SJCRH30 (cell line): Measurements from ENCODE around the gene SUMO2. TPM values are rescaled to one million over a fixed set of nuclear protein-coding genes. Genes with fewer than 3 reads are reported as not detected.
"Not testable (repeated sequence)": the region's sequence is repeated elsewhere in the genome, so short reads cannot be mapped to it uniquely, and the experiment has no call there.

ENCODE experiments used
- DNase-seq, 2 experiments: peaks; one replicate each; pipeline ENCODE4 v3.0.0-alpha.2; 2015 to 2020
- H3K27ac ChIP-seq: fragments of 250-450 bp; sonication (Bioruptor Pico); 2 replicates; pipeline ENCODE4 v1.5.1; 2020; ENCODE audit warnings: mild to moderate bottlenecking, moderate library complexity
- H3K27me3 ChIP-seq: fragments of 250-450 bp; sonication (Bioruptor Pico); 2 replicates; pipeline ENCODE4 v1.5.1; 2020; ENCODE audit warnings: mild to moderate bottlenecking, moderate library complexity
- H3K36me3 ChIP-seq: fragments of 250-450 bp; sonication (Bioruptor Pico); 2 replicates; pipeline ENCODE4 v1.5.1; 2020; ENCODE audit warnings: mild to moderate bottlenecking, moderate library complexity
- H3K4me1 ChIP-seq: fragments of 250-450 bp; sonication (Bioruptor Pico); 2 replicates; pipeline ENCODE4 v1.5.1; 2020; ENCODE audit warnings: mild to moderate bottlenecking, moderate library complexity
- H3K4me3 ChIP-seq: fragments of 250-450 bp; sonication (Bioruptor Pico); 2 replicates; pipeline ENCODE4 v1.5.1; 2020; ENCODE audit warnings: mild to moderate bottlenecking, moderate library complexity
- H3K9me3 ChIP-seq: fragments of 250-450 bp; sonication (Bioruptor Pico); replicated peaks from 2 replicates; pipeline ENCODE4 v1.5.1; 2020; ENCODE audit warnings: mild to moderate bottlenecking, moderate library complexity
- total RNA-seq: library from RNA; depleted of rRNA; stranded (reverse); fragments of >200 nt; shearing (Covaris generic); gene quantifications from 2 replicates; pipeline ENCODE4 v1.2.3, GENCODE V29; 2014

Gene SUMO2
- total RNA-seq, 1 experiment from 2014 or later: 433 TPM

- Histone ChIP-seq H3K4me1 (no peaks in the 10 kb centered on the region; the same call in 1 of the 2 replicates), H3K27ac (no peak overlapping the region), H3K4me3 (no peak overlapping the region), H3K36me3 (peaks cover 68% of the 10 kb centered on the region), H3K9me3 (no peaks in the 10 kb centered on the region), H3K27me3 (no peaks in the 10 kb centered on the region)
- DNase-seq: no peak
These were observed 44.2 kb downstream of the SUMO2 start for GRCh38 chr17:75138519-75138918.

- H3K4me3 ChIP-seq, H3K9me3 ChIP-seq, DNase-seq, H3K27ac ChIP-seq, H3K4me1 ChIP-seq, H3K27me3 ChIP-seq: not testable (repeated sequence)
- H3K36me3 ChIP-seq: peaks cover 60% of the 10 kb centered on the region
These were observed 45.0 kb downstream of the SUMO2 start for GRCh38 chr17:75137762-75138161.

GRCh38 chr17:75135946-75136345 is 46.8 kb downstream of the SUMO2 start:
- H3K36me3 ChIP-seq: peaks cover 46% of the 10 kb centered on the region

GRCh38 chr17:75135452-75135851 is 47.3 kb downstream of the SUMO2 start:
- H3K27me3 ChIP-seq: no peaks in the 10 kb centered on the region
- H3K9me3 ChIP-seq: no peaks in the 10 kb centered on the region
- no peak for DNase-seq
- H3K4me1 ChIP-seq: no peaks in the 10 kb centered on the region; the same call in 1 of the 2 replicates
- peaks cover 41% of the 10 kb centered on the region for H3K36me3 ChIP-seq
- H3K4me3 ChIP-seq: no peak overlapping the region
- no peak overlapping the region for H3K27ac ChIP-seq

More at GRCh38 chr17:75135946-75136345, 46.8 kb downstream of the SUMO2 start:
- no peaks in the 10 kb centered on the region for H3K9me3 ChIP-seq
- H3K4me1 ChIP-seq: no peaks in the 10 kb centered on the region; the same call in 1 of the 2 replicates
- H3K4me3 ChIP-seq: no peak overlapping the region
- H3K27me3 ChIP-seq: no peaks in the 10 kb centered on the region
- DNase-seq: no peak
- no peak overlapping the region for H3K27ac ChIP-seq

GRCh38 chr17:75133607-75134347 is 49.0 kb downstream of the SUMO2 start:
- H3K27me3 ChIP-seq, H3K4me1 ChIP-seq, DNase-seq, H3K27ac ChIP-seq, H3K9me3 ChIP-seq, H3K4me3 ChIP-seq: not testable (repeated sequence)
- peaks cover 24% of the 10 kb centered on the region for H3K36me3 ChIP-seq

GRCh38 chr17:75133001-75133400 is 49.8 kb downstream of the SUMO2 start:
- H3K27me3 ChIP-seq: no peaks in the 10 kb centered on the region
- no peaks in the 10 kb centered on the region for H3K9me3 ChIP-seq
- H3K36me3 ChIP-seq: peaks cover 16% of the 10 kb centered on the region
- H3K27ac ChIP-seq: no peak overlapping the region
- no peaks in the 10 kb centered on the region for H3K4me1 ChIP-seq
- DNase-seq: no peak
- H3K4me3 ChIP-seq: no peak overlapping the region

GRCh38 chr17:75132018-75133000 is 50.5 kb downstream of the SUMO2 start:
- H3K9me3 ChIP-seq, H3K4me1 ChIP-seq, H3K27me3 ChIP-seq: not testable (repeated sequence)
- peak overlapping the region; percentile 81 for H3K4me3 ChIP-seq
- peak overlapping the region; percentile 58 for H3K27ac ChIP-seq
- peak in 1 of 2 experiments; percentile 46 for DNase-seq
- peaks cover 12% of the 10 kb centered on the region for H3K36me3 ChIP-seq

- no peaks in the 10 kb centered on the region for H3K27me3 ChIP-seq
- peak; percentile 94 for DNase-seq
- peak within 1 kb of the TSS; percentile 58 for H3K27ac ChIP-seq
- peaks cover 8% of the 10 kb centered on the region for H3K36me3 ChIP-seq
- H3K9me3 ChIP-seq: no peaks in the 10 kb centered on the region
- no peaks in the 10 kb centered on the region for H3K4me1 ChIP-seq
- H3K4me3 ChIP-seq: peak within 1 kb of the TSS; percentile 81
These were observed 51.3 kb downstream of the SUMO2 start, which contains the start of gene NT5C for GRCh38 chr17:75131278-75132017. TSS of gene NT5C (minus strand) at chr17:75131742. CDS start at chr17:75131707, 35 bp downstream.

GRCh38 chr17:75130632-75131277 is 52.0 kb downstream of the SUMO2 start:
- peak overlapping the region; percentile 58 for H3K27ac ChIP-seq
- H3K27me3 ChIP-seq: no peaks in the 10 kb centered on the region
- peak overlapping the region; percentile 81 for H3K4me3 ChIP-seq
- H3K36me3 ChIP-seq: peaks cover 8% of the 10 kb centered on the region
- H3K9me3 ChIP-seq: no peaks in the 10 kb centered on the region
- DNase-seq: peak; percentile 59 to 66
- H3K4me1 ChIP-seq: no peaks in the 10 kb centered on the region

- H3K27ac ChIP-seq: no peak overlapping the region
- no peak for DNase-seq
- H3K9me3 ChIP-seq: no peaks in the 10 kb centered on the region
- peaks cover 2% of the 10 kb centered on the region for H3K36me3 ChIP-seq
- peak overlapping the region; percentile 81 for H3K4me3 ChIP-seq
- H3K27me3 ChIP-seq: no peaks in the 10 kb centered on the region
- no peaks in the 10 kb centered on the region for H3K4me1 ChIP-seq
These were observed 52.6 kb downstream of the SUMO2 start for GRCh38 chr17:75130059-75130631.

- no peaks in the 10 kb centered on the region; the same call in 1 of the 2 replicates for H3K36me3 ChIP-seq
- DNase-seq: no peak
These were observed 53.2 kb downstream of the SUMO2 start for GRCh38 chr17:75129576-75129975.

GRCh38 chr17:75128694-75129505 is 53.9 kb downstream of the SUMO2 start:
- H3K9me3 ChIP-seq: no peaks in the 10 kb centered on the region
- H3K36me3 ChIP-seq: no peaks in the 10 kb centered on the region
- no peaks in the 10 kb centered on the region for H3K27me3 ChIP-seq
- DNase-seq: no peak
- no peak overlapping the region for H3K27ac ChIP-seq
- H3K4me1 ChIP-seq: no peaks in the 10 kb centered on the region
- no peak overlapping the region for H3K4me3 ChIP-seq

More at GRCh38 chr17:75129576-75129975, 53.2 kb downstream of the SUMO2 start:
- Histone ChIP-seq H3K4me1 (no peaks in the 10 kb centered on the region), H3K4me3 (no peak overlapping the region), H3K27me3 (no peaks in the 10 kb centered on the region), H3K9me3 (no peaks in the 10 kb centered on the region), H3K27ac (no peak overlapping the region)

GRCh38 chr17:75127936-75128335 is 54.8 kb downstream of the SUMO2 start:
- H3K4me1 ChIP-seq, H3K36me3 ChIP-seq, H3K4me3 ChIP-seq, H3K27me3 ChIP-seq, H3K27ac ChIP-seq, DNase-seq, H3K9me3 ChIP-seq: not testable (repeated sequence)
